ENCODE data around the gene COG1. TPM values are rescaled to one million over a fixed set of nuclear protein-coding genes. Genes with fewer than 3 reads are reported as not detected.

COG1 gene
- total RNA-seq, 4 donors from 2014 or later = 18.8 to 61.6 (median 22.7) TPM

GRCh38 chr17:73151916-73152632 is 40.8 kb upstream of the COG1 start:
- no peak overlapping the region for H3K4me3 ChIP-seq
- DNase-seq = no peak
- TF ChIP-seq, protein P1, sequence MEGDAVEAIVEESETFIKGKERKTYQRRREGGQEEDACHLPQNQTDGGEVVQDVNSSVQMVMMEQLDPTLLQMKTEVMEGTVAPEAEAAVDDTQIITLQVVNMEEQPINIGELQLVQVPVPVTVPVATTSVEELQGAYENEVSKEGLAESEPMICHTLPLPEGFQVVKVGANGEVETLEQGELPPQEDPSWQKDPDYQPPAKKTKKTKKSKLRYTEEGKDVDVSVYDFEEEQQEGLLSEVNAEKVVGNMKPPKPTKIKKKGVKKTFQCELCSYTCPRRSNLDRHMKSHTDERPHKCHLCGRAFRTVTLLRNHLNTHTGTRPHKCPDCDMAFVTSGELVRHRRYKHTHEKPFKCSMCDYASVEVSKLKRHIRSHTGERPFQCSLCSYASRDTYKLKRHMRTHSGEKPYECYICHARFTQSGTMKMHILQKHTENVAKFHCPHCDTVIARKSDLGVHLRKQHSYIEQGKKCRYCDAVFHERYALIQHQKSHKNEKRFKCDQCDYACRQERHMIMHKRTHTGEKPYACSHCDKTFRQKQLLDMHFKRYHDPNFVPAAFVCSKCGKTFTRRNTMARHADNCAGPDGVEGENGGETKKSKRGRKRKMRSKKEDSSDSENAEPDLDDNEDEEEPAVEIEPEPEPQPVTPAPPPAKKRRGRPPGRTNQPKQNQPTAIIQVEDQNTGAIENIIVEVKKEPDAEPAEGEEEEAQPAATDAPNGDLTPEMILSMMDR (IDR thresholded peaks at IDR 0.05) = no peak
- no peak for TF ChIP-seq POLR2A (IDR thresholded peaks at IDR 0.05)
- H3K4me1 ChIP-seq = no peaks in the 10 kb centered on the region
- intact Hi-C loops (cut with DNase I; ENCODE audit: low total_unique reads) = no loop called here
- no peaks in the 10 kb centered on the region for H3K36me3 ChIP-seq
- no peak overlapping the region for H3K27ac ChIP-seq
- H3K27me3 ChIP-seq = no peaks in the 10 kb centered on the region
- no peaks in the 10 kb centered on the region for H3K9me3 ChIP-seq

- no peak overlapping the region for H3K4me3 ChIP-seq
- TF ChIP-seq POLR2A (IDR thresholded peaks at IDR 0.05) = no peak
- TF ChIP-seq, protein P1 (IDR thresholded peaks at IDR 0.05) = no peak
- no peak for DNase-seq
- no peaks in the 10 kb centered on the region for H3K36me3 ChIP-seq
- no peaks in the 10 kb centered on the region for H3K9me3 ChIP-seq
- H3K27ac ChIP-seq = no peak overlapping the region
- no peaks in the 10 kb centered on the region for H3K4me1 ChIP-seq
- intact Hi-C loops (cut with DNase I; ENCODE audit: low total_unique reads) = no loop called here
- no peaks in the 10 kb centered on the region for H3K27me3 ChIP-seq
These were observed 37.3 kb upstream of the COG1 start for GRCh38 chr17:73155410-73156165.

- DNase-seq = peak; percentile 29 to 63
- Histone ChIP-seq H3K27me3 (no peaks in the 10 kb centered on the region), H3K27ac (no peak overlapping the region), H3K4me1 (no peaks in the 10 kb centered on the region), H3K36me3 (no peaks in the 10 kb centered on the region), H3K4me3 (no peak overlapping the region), H3K9me3 (no peaks in the 10 kb centered on the region)
- intact Hi-C loops (cut with DNase I; ENCODE audit: low total_unique reads) = no loop called here
- no peak for TF ChIP-seq POLR2A (IDR thresholded peaks at IDR 0.05)
- TF ChIP-seq, protein P1 (IDR thresholded peaks at IDR 0.05) = peak; percentile 44 to 69 (median 67)
These were observed 36.6 kb upstream of the COG1 start for GRCh38 chr17:73156166-73156840.

DNA sequence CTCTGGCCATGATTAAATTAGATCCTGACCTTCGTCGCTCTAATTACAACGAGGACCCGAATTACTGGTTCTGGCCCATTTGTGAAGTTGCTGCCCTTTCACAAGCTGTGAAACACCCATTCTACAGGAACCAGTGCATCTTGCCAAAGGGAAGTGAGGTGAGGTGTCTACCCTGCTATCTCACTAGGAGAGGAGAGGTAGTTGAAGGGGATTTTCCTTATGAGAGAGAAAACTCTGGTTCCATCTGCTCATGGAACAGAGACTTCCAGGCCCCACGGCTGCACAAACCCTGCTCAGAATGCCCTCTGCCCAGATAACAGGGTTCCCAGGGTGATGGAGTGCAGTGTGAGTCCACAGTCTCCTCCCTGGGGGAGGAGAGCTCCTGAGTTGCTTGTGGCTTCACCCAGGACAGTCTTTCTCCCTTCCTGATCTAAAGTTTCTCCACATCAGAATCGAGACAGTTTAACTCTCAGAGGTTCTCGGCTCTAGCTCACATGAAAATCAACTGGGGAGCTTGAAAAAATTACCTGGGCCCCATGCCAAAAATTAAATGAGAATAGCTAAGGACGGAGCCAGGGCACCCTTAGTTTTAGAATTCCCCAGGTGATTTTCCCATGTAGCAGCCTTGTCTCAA is 35.9 kb upstream of the COG1 start:
- H3K36me3 ChIP-seq = no peaks in the 10 kb centered on the region
- no peak overlapping the region for H3K27ac ChIP-seq
- no peaks in the 10 kb centered on the region for H3K4me1 ChIP-seq
- H3K4me3 ChIP-seq = no peak overlapping the region
- intact Hi-C loops (cut with DNase I; ENCODE audit: low total_unique reads) = no loop called here
- no peak for DNase-seq
- TF ChIP-seq POLR2A (IDR thresholded peaks at IDR 0.05) = no peak
- TF ChIP-seq, protein P1 (IDR thresholded peaks at IDR 0.05) = no peak
- no peaks in the 10 kb centered on the region for H3K27me3 ChIP-seq
- H3K9me3 ChIP-seq = no peaks in the 10 kb centered on the region

Measured in uterus (tissue), 4 donors.